ENCODE data around the gene C9.
"Not testable (repeated sequence)": the region's sequence is repeated elsewhere in the genome, so short reads cannot be mapped to it uniquely, and the experiment has no call there.

C9 gene

GRCh38 chr5:39319395-39319794 is 44.9 kb downstream of the C9 start:
- DNase-seq, result no peak

DNA sequence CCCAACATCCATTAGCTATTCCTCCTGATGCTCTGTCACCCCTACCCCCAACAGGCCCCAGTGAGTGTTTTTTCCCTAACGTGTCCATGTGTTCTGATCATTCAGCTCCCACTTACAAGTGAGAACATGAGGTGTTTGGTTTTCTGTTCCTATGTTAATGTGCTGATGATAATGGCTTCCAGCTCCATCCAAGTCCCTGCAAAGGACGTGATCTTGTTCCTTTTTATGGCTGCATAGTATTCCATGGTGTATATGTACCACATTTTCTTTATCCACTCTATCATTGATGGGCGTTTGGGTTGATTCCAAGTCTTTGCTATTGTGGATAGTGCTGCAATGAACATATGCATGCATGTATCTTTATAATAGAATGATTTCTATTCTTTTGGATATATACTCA is 47.8 kb downstream of the C9 start:
- not testable (repeated sequence) for DNase-seq

DNA sequence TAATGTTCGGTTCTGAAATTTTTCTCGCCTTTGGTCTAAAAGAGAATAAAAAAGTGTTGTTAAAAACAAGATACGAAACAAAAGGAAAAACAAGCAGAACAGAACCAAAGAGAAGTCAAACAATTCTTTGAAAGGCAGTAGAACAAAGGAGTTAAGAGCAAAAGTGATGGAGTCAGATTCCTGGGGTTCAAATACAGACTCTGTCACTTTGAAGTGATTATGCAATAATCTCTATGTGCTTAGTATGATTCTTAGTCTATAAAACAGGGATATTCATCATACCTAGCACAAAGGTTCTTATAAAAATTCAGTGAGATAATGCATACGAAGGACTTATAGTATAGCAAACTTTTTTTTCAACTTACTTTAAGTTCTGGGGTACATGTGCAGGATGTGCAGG is 48.3 kb downstream of the C9 start:
- DNase-seq, result no peak

DNA sequence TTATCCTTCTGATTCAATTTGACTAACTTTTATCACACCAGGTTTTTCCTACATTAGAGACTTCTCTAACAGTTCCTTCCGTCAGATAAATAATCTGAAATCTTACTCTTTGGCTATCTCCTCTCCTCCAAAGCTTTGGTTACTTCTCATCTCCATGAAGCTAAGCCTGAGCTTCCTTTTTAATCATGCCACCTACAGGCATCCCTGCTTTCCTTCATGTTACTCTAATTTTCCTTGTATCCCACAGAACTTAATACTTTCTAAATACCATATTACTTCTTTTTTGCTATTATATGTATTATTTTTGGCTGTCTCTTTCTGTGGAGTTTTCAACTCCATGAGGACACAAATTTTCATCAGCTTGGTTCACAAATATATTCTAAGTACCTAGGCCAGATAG is 49.7 kb downstream of the C9 start:
- no peak for DNase-seq

DNA sequence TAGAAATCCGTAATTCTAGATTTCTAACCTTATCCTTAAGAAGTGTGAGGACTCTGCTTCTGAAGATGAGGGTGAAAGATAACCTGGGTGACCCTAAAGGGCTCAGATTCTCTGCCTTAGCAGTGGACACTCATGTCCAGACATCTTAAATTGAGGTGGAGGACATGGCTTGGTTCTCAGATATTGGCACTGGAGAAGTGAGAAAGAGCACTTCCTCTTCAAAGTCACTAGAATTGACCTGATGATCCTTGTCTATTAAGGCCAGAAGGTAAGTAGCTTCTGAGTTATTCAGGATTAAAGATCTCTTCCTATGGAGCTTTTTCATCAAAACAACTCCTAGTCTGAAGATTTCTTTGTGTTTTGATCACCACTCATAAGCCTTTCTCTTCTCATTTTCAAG is 54.8 kb downstream of the C9 start:
- DNase-seq, result no peak

GRCh38 chr5:39302472-39302871 is 61.8 kb downstream of the C9 start:
- DNase-seq, result no peak

DNA sequence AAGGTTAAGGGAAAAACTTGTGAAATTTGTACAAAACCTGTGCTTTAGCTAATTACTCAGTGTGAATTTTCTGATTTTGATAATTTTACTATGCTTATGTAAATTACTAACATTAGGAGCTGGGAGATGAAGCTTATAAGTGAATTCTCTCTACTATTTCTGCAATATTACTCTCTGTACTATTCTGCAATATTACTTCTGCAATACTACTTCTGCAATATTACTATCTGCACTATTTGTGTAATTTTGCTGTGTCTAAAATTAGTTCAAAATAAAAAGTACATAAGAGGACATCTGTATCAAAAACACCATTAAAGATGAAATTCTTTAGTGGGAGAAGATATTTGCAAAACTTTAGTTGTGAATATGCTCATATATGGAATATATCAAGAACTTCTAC is 62.9 kb downstream of the C9 start:
- DNase-seq, result no peak

DNA sequence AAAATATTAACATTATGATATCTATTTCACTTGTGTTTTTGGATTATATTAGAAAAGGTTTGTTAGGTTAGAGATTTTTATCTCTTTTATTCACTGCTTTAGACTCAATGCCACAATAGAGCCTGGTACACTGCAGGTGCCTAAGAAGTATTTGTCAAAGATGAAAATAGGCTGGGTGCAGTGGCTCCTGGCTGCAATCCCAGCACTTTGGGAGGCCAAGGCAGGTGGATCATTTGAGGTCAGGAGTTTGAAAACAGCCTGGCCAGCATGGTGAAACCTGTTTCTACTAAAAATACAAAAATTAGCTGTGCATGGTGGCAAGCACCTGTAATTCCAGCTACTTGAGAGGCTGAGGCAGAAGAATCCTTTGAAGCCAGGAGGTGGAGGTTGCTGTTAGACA is 64.3 kb downstream of the C9 start:
- no peak for DNase-seq

GRCh38 chr5:39294736-39295135 is 69.6 kb downstream of the C9 start:
- DNase-seq, result no peak

DNA sequence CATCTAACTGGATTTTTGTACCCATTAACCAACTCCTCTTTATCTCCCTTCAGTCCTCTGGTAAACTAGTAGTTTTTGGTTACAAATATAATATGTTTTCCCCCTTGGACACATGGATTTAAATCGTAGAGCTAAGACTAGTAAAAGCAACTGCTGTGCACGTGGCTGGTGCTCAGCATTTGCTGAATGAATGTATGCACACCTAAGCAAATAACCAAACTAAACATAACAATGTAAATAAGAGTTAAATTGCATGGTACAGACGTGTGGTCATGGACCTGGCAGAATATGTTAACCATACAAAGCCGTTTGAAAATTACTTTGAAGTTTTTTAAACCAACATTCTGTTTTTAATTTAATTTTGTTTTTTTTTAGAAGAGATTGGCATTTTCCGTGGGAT is 79.7 kb downstream of the C9 start:
- DNase-seq, result no peak

GRCh38 chr5:39283231-39283818 is 81.0 kb downstream of the C9 start:
- no peak for DNase-seq

DNA sequence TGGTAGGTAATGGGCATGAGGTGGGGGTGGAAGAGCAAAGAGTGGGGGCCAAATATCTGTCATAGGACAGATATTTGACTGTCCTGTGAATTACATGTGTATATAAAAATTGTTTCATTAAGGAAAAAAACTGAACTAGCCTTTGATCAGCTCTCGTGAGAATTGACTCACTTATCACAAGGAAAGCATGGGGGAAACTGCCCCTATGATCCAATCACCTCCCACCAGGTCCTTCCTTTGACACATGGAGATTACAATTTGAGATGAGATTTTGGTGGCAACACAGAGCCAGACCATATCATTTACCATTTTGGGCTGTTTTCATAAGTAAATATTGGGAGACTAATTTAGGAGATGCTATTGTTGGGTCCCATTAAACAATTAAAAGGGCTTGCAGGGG is 81.7 kb downstream of the C9 start:
- no peak for DNase-seq

DNA sequence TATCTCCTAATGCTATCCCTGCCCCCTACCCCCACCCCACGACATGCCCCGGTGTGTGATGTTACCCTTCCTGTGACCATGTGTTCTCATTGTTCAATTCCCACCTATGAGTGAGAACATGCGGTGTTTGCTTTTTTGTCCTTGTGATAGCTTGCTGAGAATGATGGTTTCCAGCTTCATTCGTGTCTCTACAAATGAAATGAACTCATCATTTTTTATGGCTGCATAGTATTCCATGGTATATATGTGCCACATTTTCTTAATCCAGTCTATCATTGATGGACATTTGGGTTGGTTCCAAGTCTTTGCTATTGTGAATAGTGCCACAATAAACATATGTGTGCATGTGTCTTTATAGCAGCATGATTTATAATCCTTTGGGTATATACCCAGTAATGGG is 88.4 kb downstream of the C9 start:
- DNase-seq, result not testable (repeated sequence)

GRCh38 chr5:39274398-39275085 is 89.8 kb downstream of the C9 start:
- no peak for DNase-seq

GRCh38 chr5:39273314-39273954 is 90.9 kb downstream of the C9 start:
- DNase-seq, result no peak

- DNase-seq, result not testable (repeated sequence)
Observed at GRCh38 chr5:39272869-39273231, 91.4 kb downstream of the C9 start.

GRCh38 chr5:39270225-39270848 is 94.0 kb downstream of the C9 start:
- no peak for DNase-seq

GRCh38 chr5:39267186-39267585 is 97.1 kb downstream of the C9 start:
- no peak for DNase-seq

DNA sequence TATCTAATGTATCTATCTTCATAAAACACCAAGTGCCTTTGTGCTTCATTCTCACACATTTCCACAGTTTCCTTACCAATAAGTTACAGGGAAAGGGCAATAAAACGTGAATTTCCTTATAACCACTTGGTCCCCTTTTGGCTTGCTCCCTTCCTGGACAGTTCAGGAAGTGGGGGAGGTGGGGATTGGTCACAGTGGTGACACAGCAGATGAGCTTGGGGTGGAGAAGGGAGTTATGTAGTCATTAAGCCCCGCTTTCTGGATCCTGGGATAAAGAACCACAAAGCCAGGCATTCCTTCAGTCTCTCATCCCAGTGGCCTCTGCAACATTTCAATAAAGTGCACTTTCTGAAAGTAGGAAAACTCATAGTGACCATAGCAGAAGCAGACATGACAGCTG is 97.9 kb downstream of the C9 start:
- DNase-seq, result no peak

DNA sequence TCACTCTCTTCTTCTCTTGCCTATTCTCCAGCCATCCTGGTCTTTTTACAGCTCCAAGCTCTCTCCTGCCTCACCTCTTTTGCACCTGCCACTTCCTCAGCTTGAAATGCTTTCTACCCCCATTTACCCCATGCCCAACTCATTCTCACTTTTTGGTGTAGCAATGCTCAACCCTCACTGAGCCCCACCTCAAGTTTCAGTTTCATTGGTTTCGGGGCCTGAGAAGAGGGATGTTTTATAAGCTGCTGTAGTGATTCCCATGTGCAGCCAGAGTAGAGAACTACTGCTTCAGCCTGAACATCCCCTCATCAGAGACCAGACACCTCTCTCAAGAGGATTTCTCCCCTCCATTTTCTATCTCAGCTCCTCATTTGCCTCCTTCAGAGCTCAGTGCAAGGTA is 99.8 kb downstream of the C9 start:
- DNase-seq, result no peak

DNA sequence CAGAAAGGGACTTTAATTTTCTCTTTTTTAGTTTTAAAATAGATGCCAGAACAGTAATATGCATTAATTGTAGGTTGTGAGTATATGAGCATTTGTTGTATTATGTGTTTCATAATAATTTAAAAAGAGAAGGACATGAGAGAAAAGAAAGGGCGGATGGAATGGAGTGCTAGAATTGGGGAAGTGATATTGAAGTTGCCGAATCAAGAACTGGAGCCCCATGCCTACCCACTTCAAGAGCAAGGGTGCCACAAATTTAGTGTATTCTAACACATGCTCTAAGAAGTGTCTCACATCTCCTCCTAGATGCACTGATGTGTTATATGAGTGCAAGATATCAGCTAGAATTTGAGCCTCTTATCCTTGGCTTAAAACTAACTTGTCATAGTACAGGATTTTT is 101.3 kb downstream of the C9 start:
- no peak for DNase-seq

DNA sequence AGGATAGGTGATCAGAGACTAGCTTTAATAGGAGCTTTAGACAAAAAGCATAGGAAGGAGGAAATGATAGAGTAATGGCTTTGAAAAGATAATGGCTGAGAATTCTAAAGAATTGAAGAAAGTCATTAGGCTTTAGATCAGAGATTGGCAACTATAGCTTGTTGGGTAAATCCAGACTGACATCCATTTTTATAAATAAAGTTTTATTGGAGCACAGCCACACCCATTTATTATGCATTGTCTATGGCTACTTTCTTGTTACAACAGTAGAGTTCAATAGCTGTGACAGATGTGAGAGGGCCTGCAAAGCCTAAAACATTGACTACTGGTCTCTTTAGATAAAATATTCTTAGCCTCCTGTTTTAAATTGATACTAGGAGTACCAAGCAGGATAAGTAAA is 104.2 kb downstream of the C9 start:
- no peak for DNase-seq

DNA sequence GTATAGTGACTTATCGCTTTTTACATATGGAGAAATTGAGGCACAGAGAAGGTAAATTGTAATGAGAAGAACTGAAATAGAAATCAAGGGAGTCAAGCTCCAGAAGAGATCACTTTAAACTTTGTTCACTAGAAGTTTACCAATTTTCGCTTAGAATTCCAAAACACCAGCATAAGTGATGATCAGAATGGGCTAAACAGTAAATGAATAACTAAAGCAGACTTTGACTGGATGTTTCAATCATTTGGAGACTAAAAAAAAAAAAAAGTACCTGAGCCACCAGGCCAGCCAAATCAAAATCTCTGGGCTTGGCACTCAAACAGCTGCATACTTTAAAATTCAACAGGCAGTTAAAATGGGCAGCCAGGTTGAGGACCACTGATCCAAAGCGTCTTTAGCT is 106.7 kb downstream of the C9 start:
- no peak for DNase-seq

GRCh38 chr5:39256477-39257235 is 107.6 kb downstream of the C9 start:
- no peak for DNase-seq

Data from NCI-H2107 (cell line).